Heart left ventricle (tissue), 13 donors: Measurements from ENCODE around the gene CSNK1A1.

ENCODE experiments used
- POLR2A ChIP-seq, 2 donors: fragments of 450-650 bp; IDR thresholded peaks; one replicate each; pipeline ENCODE4 v1.6.1; 2017; ENCODE audit warnings: antibody characterized with exemption in 2 of 2, mild to moderate bottlenecking in 2 of 2, moderate library complexity in 2 of 2
- TF ChIP-seq, protein P1 (sequence below), 12 donors: fragments of 200-600 bp; sonication (generic) in 4 of 12; IDR thresholded peaks; one replicate each; pipeline versions ENCODE4 v1.5.0 to v1.8.0; 2018 to 2022; ENCODE audit warnings: antibody characterized with exemption in 12 of 12, mild to moderate bottlenecking in 5 of 12
- donor health status: ischemic (EF 13 %, LVEDD 7.1; RV severe dilation, severe dysfunction).
- donor health status: DM: no; HTN: yes; CAD: no.
- donor health status: DM: no; HTN: no; CAD: no.
- donor health status: ischemic (EF 25% LVEDD 6.9; RV normal size, moderate dysfunction).
- donor health status: ischemic (EF 25% LVEDD 5.7; RV mildly dilated, moderate dysfunction).
- donor health status: ischemic (EF 35%, LVEDD 5.7; RV mildly dilated, moderate dysfunction).
- donor health status: nonischemic (EF 11% LVEDD 7.7; RV severe dilation, severe dysfunction).
- donor health status: DM: yes; HTN: yes; CAD: no.
- donor health status: PGD.
- donor health status: ischemic (EF 29% LVEDD 5.4; RV normal size, mild dysfunction).
- donor health status: nonischemic (EF 23%, LVEDD 6.1; RV moderate dilation, normal function).

DNA sequence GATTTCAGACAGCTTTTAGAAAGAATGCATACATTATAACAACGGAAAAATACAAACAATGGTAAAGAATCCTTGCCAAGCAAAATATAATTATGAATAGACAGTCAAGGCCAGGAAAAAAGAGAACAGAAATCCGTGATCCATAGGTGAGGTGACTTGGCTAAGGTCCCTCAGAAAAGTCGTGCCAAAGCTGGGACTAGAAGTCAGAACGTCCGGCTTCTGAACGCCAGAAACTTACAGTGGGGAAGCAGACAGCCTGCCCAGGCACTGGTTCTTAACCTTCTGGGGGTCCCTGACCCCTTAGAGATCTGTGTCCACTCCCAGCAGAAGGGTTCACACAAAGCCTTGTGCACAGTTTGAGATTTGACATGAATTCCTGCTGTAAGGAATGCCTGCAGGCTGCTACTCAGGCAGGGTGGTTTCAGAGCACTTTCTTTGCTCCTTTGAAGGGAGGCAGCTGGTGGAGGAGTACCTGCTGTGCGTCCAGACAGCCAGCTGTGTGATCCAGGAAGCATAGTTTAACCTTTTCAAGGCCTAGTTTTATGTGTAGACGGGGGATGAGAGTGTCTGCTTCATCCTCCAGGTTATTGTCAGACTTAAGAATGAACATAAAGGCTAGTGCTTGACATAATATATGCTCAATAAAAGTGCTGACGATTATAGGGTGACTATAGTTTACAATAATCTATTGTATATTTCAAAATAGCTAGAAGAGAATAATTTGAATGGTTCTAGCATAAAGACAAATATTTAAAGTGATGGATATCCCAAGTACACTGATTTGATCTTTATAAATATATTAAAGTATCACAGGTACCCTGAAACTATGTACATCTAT, 30.9 kb upstream of the CSNK1A1 start:
- TF ChIP-seq POLR2A (IDR thresholded peaks at IDR 0.05) = no peak
- TF ChIP-seq, protein P1, sequence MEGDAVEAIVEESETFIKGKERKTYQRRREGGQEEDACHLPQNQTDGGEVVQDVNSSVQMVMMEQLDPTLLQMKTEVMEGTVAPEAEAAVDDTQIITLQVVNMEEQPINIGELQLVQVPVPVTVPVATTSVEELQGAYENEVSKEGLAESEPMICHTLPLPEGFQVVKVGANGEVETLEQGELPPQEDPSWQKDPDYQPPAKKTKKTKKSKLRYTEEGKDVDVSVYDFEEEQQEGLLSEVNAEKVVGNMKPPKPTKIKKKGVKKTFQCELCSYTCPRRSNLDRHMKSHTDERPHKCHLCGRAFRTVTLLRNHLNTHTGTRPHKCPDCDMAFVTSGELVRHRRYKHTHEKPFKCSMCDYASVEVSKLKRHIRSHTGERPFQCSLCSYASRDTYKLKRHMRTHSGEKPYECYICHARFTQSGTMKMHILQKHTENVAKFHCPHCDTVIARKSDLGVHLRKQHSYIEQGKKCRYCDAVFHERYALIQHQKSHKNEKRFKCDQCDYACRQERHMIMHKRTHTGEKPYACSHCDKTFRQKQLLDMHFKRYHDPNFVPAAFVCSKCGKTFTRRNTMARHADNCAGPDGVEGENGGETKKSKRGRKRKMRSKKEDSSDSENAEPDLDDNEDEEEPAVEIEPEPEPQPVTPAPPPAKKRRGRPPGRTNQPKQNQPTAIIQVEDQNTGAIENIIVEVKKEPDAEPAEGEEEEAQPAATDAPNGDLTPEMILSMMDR (IDR thresholded peaks at IDR 0.05) = no peak
